ENCODE results near the gene HTT. TPM values are rescaled to one million over a fixed set of nuclear protein-coding genes. Genes with fewer than 3 reads are reported as not detected.

Gene HTT
- total RNA-seq, 4 donors from 2014 or later, result 37.5 to 119 (median 48.7) TPM

GRCh38 chr4:3096202-3096601 lies 21.7 kb downstream of the HTT start:
- H3K27me3 ChIP-seq, result no peaks in the 10 kb centered on the region

GRCh38 chr4:3098346-3098745 lies 23.9 kb downstream of the HTT start:
- WGBS, 2 donors, result 59 to 89% methylated on average over 2 of the region's 2 CpGs
- Histone ChIP-seq H3K36me3 (peaks cover 0 to 76% (median 5%) of the 10 kb centered on the region in 3 donors), H3K9me3 (no peaks in the 10 kb centered on the region), H3K27me3 (no peaks in the 10 kb centered on the region), H3K4me1 (no peaks in the 10 kb centered on the region), H3K4me3 (no peak overlapping the region), H3K27ac (no peak overlapping the region)
- no peak for DNase-seq
- intact Hi-C loops (cut with DNase I), result no loop called here
- TF ChIP-seq POLR2A (IDR thresholded peaks at IDR 0.05), result no peak
- TF ChIP-seq, protein P1, sequence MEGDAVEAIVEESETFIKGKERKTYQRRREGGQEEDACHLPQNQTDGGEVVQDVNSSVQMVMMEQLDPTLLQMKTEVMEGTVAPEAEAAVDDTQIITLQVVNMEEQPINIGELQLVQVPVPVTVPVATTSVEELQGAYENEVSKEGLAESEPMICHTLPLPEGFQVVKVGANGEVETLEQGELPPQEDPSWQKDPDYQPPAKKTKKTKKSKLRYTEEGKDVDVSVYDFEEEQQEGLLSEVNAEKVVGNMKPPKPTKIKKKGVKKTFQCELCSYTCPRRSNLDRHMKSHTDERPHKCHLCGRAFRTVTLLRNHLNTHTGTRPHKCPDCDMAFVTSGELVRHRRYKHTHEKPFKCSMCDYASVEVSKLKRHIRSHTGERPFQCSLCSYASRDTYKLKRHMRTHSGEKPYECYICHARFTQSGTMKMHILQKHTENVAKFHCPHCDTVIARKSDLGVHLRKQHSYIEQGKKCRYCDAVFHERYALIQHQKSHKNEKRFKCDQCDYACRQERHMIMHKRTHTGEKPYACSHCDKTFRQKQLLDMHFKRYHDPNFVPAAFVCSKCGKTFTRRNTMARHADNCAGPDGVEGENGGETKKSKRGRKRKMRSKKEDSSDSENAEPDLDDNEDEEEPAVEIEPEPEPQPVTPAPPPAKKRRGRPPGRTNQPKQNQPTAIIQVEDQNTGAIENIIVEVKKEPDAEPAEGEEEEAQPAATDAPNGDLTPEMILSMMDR (IDR thresholded peaks at IDR 0.05), result no peak

More at GRCh38 chr4:3096202-3096601, 21.7 kb downstream of the HTT start:
- no peaks in the 10 kb centered on the region for H3K9me3 ChIP-seq
- no peak for TF ChIP-seq POLR2A (IDR thresholded peaks at IDR 0.05)
- TF ChIP-seq, protein P1 (IDR thresholded peaks at IDR 0.05), result no peak
- H3K4me3 ChIP-seq, result no peak overlapping the region
- no peaks in the 10 kb centered on the region for H3K4me1 ChIP-seq
- DNase-seq, result no peak
- peaks cover 0 to 75% (median 2%) of the 10 kb centered on the region in 3 donors for H3K36me3 ChIP-seq
- no peak overlapping the region for H3K27ac ChIP-seq
- intact Hi-C loops (cut with DNase I), result no loop called here
- WGBS, 2 donors, result 88 to 91% methylated on average over 3 of the region's 3 CpGs

DNA sequence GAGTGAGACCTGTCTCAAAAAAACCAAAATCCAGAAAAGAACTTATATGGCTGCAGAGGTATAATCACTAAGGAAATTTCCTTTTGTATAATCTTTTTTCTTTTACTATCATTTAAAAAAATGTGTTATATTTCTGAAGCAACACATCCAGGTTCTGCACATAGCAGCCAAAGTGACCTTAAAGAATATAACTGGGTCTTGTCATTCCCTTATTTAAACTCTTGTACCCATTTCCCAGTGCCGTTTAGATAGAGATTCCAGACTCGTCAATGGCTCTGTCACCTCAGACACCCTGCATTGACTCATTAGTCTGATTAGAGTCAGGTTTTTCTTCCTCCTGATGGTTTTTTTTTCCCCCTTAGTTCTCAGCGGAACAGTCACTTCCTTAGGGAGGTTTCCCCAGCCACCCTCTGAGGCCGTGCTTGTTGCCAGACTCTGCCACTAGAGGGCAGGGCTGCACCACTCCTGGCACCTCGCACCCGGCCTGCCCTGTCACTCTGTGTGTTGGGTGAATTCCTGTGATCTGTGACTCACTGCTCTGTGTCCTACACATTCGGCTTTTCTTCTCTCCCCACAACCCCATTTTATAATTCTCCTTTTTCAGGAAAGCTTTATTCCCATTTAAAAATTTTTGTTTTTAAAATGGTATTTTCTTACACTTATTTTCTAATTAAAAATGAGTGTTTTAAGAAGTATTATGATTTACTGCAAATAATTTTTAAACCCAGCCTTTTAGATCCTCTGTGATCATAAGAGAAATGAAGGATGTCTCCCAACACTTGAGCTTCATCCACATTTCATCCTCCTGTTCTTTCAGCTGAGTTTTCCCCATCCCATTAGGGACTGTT lies 32.1 kb downstream of the HTT start:
- Histone ChIP-seq H3K27me3 (no peaks in the 10 kb centered on the region), H3K36me3 (peaks cover 5 to 93% (median 6%) of the 10 kb centered on the region in 3 donors), H3K4me1 (peaks cover 10 to 40% (median 22%) of the 10 kb centered on the region in 3 donors), H3K27ac (peak overlapping the region; percentile 8 to 83 (median 72)), H3K9me3 (no peaks in the 10 kb centered on the region), H3K4me3 (no peak overlapping the region)
- TF ChIP-seq, protein P1 (IDR thresholded peaks at IDR 0.05), result peak; percentile 88 to 97 (median 96)
- TF ChIP-seq POLR2A (IDR thresholded peaks at IDR 0.05), result no peak
- peak; percentile 25 for DNase-seq
- WGBS, 2 donors, result 2 to 3% methylated on average over 7 of the region's 7 CpGs
- intact Hi-C loops (cut with DNase I), result no loop called here

DNA sequence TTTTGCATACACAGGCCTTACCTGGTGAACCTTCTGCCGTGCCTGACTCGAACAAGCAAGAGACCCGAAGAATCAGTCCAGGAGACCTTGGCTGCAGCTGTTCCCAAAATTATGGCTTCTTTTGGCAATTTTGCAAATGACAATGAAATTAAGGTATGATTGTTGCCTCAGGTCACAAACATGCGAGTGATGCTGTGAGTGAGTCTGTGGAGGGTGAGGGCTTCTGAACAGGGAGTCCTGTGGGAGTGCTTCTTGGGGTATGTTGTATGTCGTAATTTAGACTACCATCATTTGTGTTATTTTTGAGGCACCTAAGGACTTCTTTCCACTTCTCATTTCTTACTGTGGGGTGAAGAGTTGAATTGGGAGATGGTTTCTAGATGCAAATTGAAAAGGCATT lies 32.8 kb downstream of the HTT start:
- TF ChIP-seq POLR2A (IDR thresholded peaks at IDR 0.05), result no peak
- TF ChIP-seq, protein P1 (IDR thresholded peaks at IDR 0.05), result no peak
- H3K36me3 ChIP-seq, result peaks cover 5 to 93% (median 6%) of the 10 kb centered on the region in 3 donors
- peak overlapping the region; percentile 8 to 83 (median 72) for H3K27ac ChIP-seq
- H3K27me3 ChIP-seq, result no peaks in the 10 kb centered on the region
- no peak overlapping the region for H3K4me3 ChIP-seq
- H3K4me1 ChIP-seq, result peaks cover 12 to 47% (median 26%) of the 10 kb centered on the region in 3 donors
- WGBS, 2 donors, result 67 to 85% methylated on average over 2 to 5 of the region's 5 CpGs
- intact Hi-C loops (cut with DNase I), result no loop called here
- H3K9me3 ChIP-seq, result no peaks in the 10 kb centered on the region
- DNase-seq, result no peak

DNA sequence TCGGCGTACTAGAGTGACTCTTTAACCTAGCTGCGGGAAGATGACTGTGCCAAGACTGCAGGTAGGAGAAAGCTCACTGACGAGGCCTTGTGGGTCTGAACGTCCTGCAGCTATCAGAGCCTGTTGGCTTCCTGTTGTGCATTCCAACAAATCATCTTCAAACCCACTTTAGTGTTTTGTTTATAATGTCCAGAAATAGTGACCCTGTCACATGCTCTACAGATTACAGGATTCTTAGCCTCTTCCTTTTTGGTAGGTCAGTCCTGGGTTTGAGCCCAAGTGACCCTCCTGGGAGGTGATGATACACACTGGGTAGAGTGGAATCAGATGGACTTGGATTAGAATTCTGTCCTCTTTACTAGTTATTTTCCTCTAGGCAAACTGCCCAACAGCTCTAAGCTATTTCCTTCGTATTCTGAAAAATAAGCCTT lies 33.2 kb downstream of the HTT start:
- Histone ChIP-seq H3K4me3 (no peak overlapping the region), H3K9me3 (no peaks in the 10 kb centered on the region), H3K4me1 (peaks cover 13 to 51% (median 31%) of the 10 kb centered on the region in 3 donors), H3K27ac (peak overlapping the region; percentile 12 to 83 (median 72)), H3K27me3 (no peaks in the 10 kb centered on the region), H3K36me3 (peaks cover 5 to 93% (median 6%) of the 10 kb centered on the region in 3 donors)
- TF ChIP-seq POLR2A (IDR thresholded peaks at IDR 0.05), result no peak
- TF ChIP-seq, protein P1 (IDR thresholded peaks at IDR 0.05), result no peak
- intact Hi-C loops (cut with DNase I), result no loop called here
- DNase-seq, result no peak
- 59 to 68% methylated on average over 6 of the region's 6 CpGs for WGBS, 2 donors

Measured in esophagus squamous epithelium (tissue), 5 donors.